Measurements from ENCODE around the gene KCNH2. TPM values are rescaled to one million over a fixed set of nuclear protein-coding genes. Genes with fewer than 3 reads are reported as not detected.

The KCNH2 gene
- total and polyA plus RNA-seq, 4 donors: 0.18 to 74.6 (median 0.33) TPM; not detected in 1

DNA sequence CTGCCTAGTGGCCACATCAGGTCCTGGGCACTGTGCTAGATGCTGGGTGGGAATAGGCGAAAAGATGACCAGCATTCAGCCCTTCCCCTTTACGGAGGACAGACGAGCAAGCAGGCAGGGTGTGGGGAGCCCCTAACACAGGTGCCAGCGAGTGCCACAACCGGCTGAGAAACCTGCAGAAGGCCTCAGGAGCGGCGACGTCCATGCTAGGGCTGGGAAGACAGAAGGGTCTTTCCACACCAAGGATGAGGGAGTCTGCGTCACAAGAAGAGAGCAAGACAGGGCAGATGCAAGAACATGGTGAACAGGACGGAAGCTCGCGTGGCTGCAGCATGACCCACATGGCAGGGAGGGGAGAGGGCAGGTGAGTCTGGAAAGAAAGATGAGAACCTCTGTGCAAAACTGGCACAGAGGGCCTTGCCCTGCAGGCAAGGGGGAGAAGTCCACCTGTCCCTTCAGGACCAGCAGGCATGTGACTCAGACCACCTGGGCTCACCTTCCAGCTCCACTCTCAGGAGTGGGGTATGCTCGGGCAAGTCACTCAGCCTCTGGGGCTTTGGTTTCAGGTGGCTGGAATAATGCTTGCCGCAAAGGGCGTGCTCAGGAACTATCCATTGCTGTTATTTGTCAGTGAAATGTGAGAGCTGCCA lies 36.6 kb downstream of the KCNH2 start:
- H3K27ac ChIP-seq (ENCODE audit: low read depth in 1 of 2, low read length in 2 of 2): no peak overlapping the region
- H3K9me3 ChIP-seq (ENCODE audit: control insufficient read depth in 4 of 4, low read length in 3 of 4): no peaks in the 10 kb centered on the region
- H3K27me3 ChIP-seq (ENCODE audit: control insufficient read depth in 4 of 4, insufficient read depth in 4 of 4, low read length in 3 of 4): peaks cover 0 to 2% (median 0%) of the 10 kb centered on the region in 4 donors
- DNase-seq (ENCODE audit: low spot score): no peak
- H3K4me3 ChIP-seq (ENCODE audit: low read depth in 1 of 3, low read length in 3 of 3): no peak overlapping the region
- no peak overlapping the region for H3K9ac ChIP-seq (ENCODE audit: low read depth in 1 of 2, low read length in 2 of 2)
- no peak for TF ChIP-seq FOXA1 (IDR thresholded peaks at IDR 0.05)
- no peak for TF ChIP-seq EGR1 (IDR thresholded peaks at IDR 0.05; ENCODE audit: low read depth in 2 of 2)
- TF ChIP-seq CTCF (IDR thresholded peaks at IDR 0.05; ENCODE audit: low read depth, low read length, missing input control): no peak
- TF ChIP-seq, protein P1, sequence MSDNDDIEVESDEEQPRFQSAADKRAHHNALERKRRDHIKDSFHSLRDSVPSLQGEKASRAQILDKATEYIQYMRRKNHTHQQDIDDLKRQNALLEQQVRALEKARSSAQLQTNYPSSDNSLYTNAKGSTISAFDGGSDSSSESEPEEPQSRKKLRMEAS (IDR thresholded peaks at IDR 0.05): no peak
- no peak for TF ChIP-seq TAF1 (conservative IDR thresholded peaks at IDR 0.05)
- no peak for TF ChIP-seq FOXA2 (IDR thresholded peaks at IDR 0.05)
- no peak for TF ChIP-seq NR2F2 (IDR thresholded peaks at IDR 0.05)
- TF ChIP-seq RXRA (IDR thresholded peaks at IDR 0.05): no peak
- no peak for TF ChIP-seq ZBTB33 (IDR thresholded peaks at IDR 0.05)
- TF ChIP-seq JUND (IDR thresholded peaks at IDR 0.05): no peak
- TF ChIP-seq YY1 (IDR thresholded peaks at IDR 0.05): no peak
- no peak for TF ChIP-seq ATF3 (IDR thresholded peaks at IDR 0.05)
- TF ChIP-seq, protein P2, sequence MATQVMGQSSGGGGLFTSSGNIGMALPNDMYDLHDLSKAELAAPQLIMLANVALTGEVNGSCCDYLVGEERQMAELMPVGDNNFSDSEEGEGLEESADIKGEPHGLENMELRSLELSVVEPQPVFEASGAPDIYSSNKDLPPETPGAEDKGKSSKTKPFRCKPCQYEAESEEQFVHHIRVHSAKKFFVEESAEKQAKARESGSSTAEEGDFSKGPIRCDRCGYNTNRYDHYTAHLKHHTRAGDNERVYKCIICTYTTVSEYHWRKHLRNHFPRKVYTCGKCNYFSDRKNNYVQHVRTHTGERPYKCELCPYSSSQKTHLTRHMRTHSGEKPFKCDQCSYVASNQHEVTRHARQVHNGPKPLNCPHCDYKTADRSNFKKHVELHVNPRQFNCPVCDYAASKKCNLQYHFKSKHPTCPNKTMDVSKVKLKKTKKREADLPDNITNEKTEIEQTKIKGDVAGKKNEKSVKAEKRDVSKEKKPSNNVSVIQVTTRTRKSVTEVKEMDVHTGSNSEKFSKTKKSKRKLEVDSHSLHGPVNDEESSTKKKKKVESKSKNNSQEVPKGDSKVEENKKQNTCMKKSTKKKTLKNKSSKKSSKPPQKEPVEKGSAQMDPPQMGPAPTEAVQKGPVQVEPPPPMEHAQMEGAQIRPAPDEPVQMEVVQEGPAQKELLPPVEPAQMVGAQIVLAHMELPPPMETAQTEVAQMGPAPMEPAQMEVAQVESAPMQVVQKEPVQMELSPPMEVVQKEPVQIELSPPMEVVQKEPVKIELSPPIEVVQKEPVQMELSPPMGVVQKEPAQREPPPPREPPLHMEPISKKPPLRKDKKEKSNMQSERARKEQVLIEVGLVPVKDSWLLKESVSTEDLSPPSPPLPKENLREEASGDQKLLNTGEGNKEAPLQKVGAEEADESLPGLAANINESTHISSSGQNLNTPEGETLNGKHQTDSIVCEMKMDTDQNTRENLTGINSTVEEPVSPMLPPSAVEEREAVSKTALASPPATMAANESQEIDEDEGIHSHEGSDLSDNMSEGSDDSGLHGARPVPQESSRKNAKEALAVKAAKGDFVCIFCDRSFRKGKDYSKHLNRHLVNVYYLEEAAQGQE (IDR thresholded peaks at IDR 0.05): no peak
- TF ChIP-seq GABPA (IDR thresholded peaks at IDR 0.05 in 1 of 2, conservative IDR thresholded peaks at IDR 0.05 in 1 of 2): no peak
- TF ChIP-seq SP1 (IDR thresholded peaks at IDR 0.05): no peak
- TF ChIP-seq RAD21 (IDR thresholded peaks at IDR 0.05): no peak
- TF ChIP-seq HNF4A (conservative IDR thresholded peaks at IDR 0.05): no peak
- no peak for TF ChIP-seq HNF4G (IDR thresholded peaks at IDR 0.05)
- WGBS: 86% methylated on average over 15 of the region's 15 CpGs
- H3K36me3 ChIP-seq (ENCODE audit: control insufficient read depth in 4 of 4, insufficient read depth in 3 of 4, low read depth in 1 of 4, low read length in 3 of 4): no peaks in the 10 kb centered on the region
- H3K4me1 ChIP-seq (ENCODE audit: control insufficient read depth in 4 of 4, insufficient read depth in 4 of 4, low read length in 3 of 4): no peaks in the 10 kb centered on the region
